Measurements from ENCODE around the gene ATG101. TPM values are rescaled to one million over a fixed set of nuclear protein-coding genes. Genes with fewer than 3 reads are reported as not detected.

ATG101 gene
- total and polyA plus RNA-seq, 2 of the 13 experiments (the other 11 are each of a cell fraction or from before 2014, with no cell fraction given), result 58.2 to 67.7 TPM

GRCh38 chr12:52119398-52120254 is 49.8 kb downstream of the ATG101 start (continued):
- TF ChIP-seq TRIM22 (IDR thresholded peaks at IDR 0.05) (no peak), ZNF878 (CRISPR knock-in tag; IDR thresholded peaks at IDR 0.05) (no peak), ZNF142 (CRISPR knock-in tag; IDR thresholded peaks at IDR 0.05) (no peak), SMAD1 (CRISPR knock-in tag; IDR thresholded peaks at IDR 0.05; ENCODE audit: borderline replicate concordance, low read depth) (peak; percentile 55; the same call in 1 of the 2 replicates), ZNF496 (CRISPR knock-in tag; IDR thresholded peaks at IDR 0.05; ENCODE audit: insufficient replicate concordance) (no peak), ZC3H13 (CRISPR knock-in tag; IDR thresholded peaks at IDR 0.05) (no peak), SMARCC2 (IDR thresholded peaks at IDR 0.05) (no peak), FOXK2 (IDR thresholded peaks at IDR 0.05) (peak; percentile 70; the same call in 1 of the 2 replicates), HHEX (CRISPR knock-in tag; IDR thresholded peaks at IDR 0.05) (no peak), TCF7L2 (IDR thresholded peaks at IDR 0.05; ENCODE audit: low read depth, low read length) (no peak), RNF2 (conservative IDR thresholded peaks at IDR 0.05; ENCODE audit: low read depth) (no peak), SSRP1 (CRISPR knock-in tag; IDR thresholded peaks at IDR 0.05) (no peak), POLR2AphosphoS5 (IDR thresholded peaks at IDR 0.05; ENCODE audit: low read depth, low read length) (0 out of 2 replicates have a peak, but pooled peaks have one; percentile 15), RFX1 (IDR thresholded peaks at IDR 0.05) (no peak), CCAR2 (optimal IDR thresholded peaks at IDR 0.05; ENCODE audit: low read depth, low read length) (no peak), ZNF616 (CRISPR knock-in tag; IDR thresholded peaks at IDR 0.05; ENCODE audit: low read depth) (no peak), ZNF749 (CRISPR knock-in tag; IDR thresholded peaks at IDR 0.05; ENCODE audit: borderline replicate concordance) (no peak; the same call in 1 of the 2 replicates), ARHGAP35 (CRISPR knock-in tag; IDR thresholded peaks at IDR 0.05; ENCODE audit: borderline replicate concordance) (no peak), ZBTB37 (CRISPR knock-in tag; IDR thresholded peaks at IDR 0.05) (no peak), NFIB (CRISPR knock-in tag; IDR thresholded peaks at IDR 0.05; ENCODE audit: borderline replicate concordance) (no peak), POGZ (CRISPR knock-in tag; IDR thresholded peaks at IDR 0.05) (no peak; the same call in 1 of the 2 replicates), ZFP82 (CRISPR knock-in tag; IDR thresholded peaks at IDR 0.05; ENCODE audit: borderline replicate concordance) (no peak), SIX4 (CRISPR knock-in tag; IDR thresholded peaks at IDR 0.05) (peak; percentile 36; the same call in 1 of the 2 replicates)

Data from HepG2 (cell line).